Activated CD8-positive, alpha-beta memory T cell treated with anti-CD3 and anti-CD28 coated beads for 48 hours (primary cell): ENCODE results near the gene SLC33A1.
"Not testable (repeated sequence)": the region's sequence is repeated elsewhere in the genome, so short reads cannot be mapped to it uniquely, and the experiment has no call there.

Experiments used
- DNase-seq, 3 experiments: peaks; one replicate each; pipeline ENCODE4 v3.0.0-alpha.2; 2020; ENCODE audit warnings: low read depth in 2 of 3, low spot score in 2 of 3

SLC33A1 gene

DNA sequence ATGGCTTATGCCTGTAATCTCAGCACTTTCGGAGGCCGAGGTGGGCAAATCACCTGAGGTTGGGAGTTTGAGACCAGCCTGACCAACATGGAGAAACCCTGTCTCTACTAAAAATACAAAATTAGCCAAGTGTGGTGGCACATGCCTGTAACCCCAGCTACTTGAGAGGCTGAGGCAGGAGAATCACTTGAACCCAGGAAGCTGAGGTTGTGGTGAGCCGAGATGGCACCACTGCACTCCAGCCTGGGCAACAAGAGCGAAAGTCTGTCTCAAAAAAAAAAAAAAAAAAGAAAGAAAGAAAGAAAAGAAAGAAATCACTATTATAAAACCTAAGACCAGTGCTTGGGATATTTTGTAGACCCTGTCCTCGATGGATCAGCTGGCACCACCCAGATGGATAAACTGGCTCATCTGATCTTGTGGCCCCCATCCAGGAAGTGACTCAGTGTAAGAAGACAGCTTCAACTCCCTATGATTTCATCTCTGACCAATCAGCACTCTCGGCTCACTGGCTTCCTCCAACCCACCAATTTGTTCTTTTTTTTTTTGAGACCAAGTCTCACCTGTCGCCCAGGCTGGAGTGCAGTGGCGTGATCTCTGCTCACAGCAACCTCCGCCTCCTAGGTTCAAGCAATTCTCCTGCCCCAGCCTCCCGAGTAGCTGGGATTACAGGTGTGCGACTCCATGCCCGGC lies 8.2 kb upstream of the SLC33A1 start:
- peak in 1 of 3 experiments; percentile 18 for DNase-seq

DNA sequence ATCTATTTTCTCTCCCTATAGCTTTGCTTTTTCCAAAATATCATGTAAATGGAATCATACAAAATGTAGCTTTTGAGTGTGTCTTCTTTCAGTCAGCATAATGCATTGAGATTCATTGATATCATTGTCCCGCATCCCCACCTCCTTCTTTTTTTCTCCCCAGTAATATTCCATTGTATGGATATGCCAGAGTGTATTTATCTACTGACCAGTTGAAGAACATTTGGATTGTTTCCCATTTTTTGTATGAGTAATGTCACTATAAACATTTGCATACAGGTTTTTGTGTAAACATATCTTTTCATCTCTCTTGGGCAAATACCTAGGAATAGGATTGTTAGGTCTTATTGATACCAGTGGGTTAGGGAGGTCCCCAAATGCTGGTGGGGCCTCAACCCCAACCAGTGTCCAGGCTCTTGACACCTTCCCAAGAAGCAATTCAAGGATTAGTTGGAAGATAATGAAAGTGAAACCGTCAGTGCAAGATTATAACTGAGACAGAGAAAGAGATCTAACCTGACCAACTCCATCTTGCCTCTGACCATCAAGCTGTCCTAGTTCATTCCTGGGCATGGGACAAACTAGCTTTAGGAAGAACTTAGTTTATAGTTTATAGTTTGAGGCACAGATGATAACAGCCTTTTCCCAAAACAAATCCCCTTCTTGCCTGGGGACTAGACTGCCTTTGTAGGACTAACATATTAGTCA lies 7.4 kb upstream of the SLC33A1 start:
- DNase-seq, result no peak

DNA sequence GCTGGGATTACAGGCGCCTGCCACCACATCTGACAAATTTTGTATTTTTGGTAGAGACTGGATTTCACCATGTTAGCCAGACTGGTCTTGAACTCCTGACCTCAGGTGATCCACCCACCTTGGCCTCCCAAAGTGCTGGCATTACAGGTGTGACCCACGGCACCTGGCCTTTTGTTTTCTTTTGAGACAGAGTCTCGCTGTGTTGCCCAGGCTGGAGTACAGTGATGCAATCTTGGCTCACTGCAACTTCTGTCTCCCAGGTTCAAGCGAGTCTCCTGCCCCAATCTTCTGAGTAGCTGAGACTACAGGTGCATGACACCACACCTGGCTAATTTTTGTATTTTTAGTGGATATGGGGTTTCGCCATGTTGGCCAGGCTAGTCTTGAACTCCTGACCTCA lies 6.2 kb upstream of the SLC33A1 start:
- not testable (repeated sequence) for DNase-seq

DNA sequence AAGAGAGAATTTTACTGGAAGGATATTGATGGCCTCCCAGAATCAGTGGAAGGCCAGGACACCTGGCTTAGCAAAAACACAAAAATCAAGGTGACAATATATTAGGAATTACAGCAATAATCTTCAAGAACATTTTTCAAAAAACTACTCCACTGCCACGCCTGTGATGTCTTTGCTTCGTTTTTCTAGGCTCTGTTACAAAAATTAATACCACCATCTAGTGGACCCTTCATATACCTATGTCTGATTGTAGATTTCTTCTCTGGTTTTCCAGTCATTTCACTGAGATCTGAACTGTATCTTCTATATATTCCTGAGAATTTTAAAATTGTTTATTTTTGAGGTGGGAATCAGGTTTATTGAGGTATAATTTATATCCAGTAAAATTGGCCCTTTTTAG lies 5.6 kb upstream of the SLC33A1 start:
- no peak for DNase-seq

DNA sequence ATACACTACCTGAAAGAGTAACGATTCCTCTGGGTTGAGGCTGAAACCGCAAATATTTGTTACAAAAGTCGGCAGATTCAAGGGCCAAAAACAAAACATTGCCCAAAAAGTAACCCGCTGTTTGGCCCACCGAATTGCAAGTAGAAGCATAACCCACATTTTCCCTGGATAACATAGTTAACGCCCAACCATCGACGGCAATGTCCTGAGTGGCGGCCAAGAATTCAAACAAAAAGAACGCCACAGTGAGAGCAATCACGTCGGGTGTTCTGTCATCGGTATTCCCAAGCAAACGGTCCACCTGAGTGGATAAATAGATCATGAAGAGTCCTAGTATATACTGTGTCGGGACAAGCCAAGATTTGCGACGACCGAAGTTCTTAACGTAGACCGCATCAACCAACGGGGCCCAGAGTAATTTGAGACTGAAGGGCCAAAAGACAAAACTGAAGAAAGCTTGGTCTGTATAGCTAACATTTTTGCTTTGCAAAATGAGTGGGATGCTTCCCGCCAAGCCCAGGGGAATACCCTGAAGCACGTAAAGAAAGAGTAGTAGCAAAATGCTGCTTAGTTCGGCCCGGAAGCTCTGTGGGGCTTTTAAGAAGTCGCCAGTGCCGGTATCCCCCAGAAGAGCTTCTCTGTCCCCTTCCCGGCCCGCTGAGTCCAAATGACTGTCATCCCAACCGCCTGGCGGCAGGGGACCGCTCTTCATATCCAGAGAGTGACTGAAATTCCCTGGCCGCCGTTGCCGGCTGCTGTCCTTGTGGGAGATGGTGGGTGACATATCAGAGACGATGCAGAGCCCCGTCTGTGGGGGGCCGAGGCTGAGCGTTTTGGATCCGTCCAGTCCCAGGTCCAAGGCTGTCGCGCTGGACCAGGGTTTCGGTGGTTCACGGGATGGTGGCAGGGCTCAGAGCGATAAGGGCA lies 750 bp downstream of the SLC33A1 start:
- DNase-seq, result no peak

DNA sequence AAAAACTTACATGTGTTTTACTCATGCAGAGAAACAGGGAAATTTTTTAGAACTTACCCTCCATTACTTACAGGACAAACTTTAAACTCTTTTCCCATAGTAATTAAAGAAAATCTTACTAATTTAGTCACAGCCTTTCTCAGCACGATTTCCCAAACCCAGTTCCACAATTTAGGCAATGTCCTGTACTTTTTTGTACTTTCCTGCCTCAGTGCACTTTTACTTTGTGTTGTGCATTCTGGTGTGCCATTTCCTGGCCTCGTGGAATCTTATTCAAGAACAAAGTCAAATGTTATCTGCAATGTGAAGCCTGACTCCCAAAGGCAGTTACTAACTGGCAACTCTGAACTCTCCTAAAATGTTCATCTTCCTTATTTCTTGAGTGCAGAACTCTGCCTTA lies 1.9 kb downstream of the SLC33A1 start:
- no peak for DNase-seq

DNA sequence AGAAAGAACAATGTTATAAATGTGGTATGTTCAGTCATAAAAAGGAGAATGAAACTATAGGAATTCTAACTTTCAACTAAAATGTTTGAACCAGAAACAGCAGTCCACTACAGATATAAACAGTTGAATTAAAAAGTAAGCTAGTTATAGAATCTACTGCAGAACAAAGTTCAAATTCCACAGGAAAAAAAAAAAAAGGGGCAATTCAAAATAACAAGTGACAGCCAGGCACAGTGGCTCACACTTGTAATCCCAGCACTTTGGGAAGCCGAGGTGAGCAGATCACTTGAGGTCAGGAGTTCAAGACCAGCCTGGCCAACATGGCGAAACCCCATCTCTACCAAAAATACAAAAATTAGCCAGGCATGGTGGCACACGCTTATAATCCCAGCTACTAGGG lies 4.8 kb downstream of the SLC33A1 start:
- DNase-seq, result not testable (repeated sequence)

DNA sequence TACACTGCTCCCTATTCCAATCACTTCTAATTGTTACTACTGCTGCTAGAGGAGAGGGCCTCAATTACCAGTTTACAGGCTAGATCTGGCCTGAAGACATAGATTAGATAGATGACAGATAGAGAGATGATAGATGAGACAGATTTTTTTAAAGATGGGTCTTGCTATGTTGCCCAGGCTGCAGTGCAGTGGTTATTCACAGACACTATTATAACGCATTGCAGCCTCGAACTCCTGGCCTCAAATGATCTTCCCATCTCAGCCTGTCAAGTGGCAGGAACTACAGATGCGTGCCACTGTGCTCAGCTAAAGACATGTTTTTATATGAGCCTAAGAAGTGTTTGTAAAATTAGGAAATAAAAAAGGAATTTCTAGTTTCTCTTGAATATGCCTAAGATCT lies 6.2 kb downstream of the SLC33A1 start:
- DNase-seq, result no peak

DNA sequence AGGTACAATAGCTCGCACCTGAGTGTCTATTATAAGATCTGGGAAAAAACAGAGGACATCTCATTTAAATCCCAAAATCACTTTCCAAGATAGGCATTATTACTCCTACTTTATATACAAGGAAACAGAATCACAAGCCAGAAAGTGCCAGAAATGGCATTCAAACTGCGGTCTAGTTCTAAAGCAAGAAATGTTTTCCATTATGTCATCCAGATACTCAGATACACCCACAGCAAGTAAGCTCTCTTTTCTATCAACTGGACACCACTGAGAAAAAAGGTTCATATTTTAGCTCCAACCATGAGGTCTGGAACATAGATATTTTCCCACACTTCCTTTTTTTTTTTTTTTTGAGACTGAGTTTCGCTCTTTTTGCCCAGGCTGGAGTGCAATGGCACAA lies 8.1 kb downstream of the SLC33A1 start:
- no peak for DNase-seq

DNA sequence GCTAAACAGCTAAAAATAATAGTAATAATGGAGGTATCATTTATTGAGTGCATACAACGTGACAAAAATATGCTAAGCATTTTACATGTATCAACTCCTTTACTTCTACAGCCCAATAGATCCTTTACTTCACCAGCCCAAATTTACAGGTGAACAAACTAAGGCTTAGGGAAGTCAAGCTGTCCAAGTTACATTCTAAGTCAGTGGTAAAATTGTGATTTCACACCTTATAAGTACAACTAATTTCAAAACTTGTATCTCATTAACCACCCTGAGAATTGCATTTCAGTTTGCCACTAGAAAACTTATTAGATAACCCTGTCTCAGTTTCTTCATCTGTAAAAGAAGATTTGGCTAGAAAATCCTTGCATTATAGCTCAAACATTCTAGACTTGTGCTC lies 10.7 kb downstream of the SLC33A1 start:
- DNase-seq, result no peak

DNA sequence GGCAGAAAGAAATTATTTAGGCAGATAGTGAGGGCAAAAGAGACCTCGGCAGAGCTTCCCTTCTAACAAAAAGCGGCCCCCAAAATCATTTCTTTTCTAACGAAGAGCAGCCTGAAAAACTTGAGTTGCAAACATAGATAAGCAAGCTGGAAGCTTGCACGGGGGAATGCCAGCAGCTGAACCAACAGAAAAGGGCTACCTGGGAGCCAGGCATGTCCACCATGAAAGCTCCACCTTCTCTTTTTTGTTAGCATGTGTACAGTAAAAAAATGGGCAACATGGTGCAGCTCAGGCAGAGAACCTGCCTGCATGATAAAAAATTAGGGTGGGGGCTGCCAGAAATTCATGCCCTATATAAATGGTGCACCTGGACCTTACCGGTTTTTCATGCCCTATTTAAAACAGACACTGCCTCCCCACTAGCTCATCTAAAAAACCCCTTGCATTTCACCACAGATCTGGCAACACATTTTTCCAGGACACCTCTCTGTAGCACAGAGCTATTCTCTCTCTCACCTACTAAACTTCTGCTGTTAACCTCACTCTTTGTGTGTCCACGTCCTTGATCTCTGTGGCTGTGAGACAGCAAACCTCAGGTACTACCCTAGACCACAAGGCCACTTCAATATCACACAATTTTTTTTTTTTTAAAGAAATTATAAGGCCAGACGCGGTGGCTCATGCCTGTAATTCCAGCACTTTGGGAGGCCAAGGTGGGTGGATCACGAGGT lies 18.7 kb downstream of the SLC33A1 start:
- no peak for DNase-seq

DNA sequence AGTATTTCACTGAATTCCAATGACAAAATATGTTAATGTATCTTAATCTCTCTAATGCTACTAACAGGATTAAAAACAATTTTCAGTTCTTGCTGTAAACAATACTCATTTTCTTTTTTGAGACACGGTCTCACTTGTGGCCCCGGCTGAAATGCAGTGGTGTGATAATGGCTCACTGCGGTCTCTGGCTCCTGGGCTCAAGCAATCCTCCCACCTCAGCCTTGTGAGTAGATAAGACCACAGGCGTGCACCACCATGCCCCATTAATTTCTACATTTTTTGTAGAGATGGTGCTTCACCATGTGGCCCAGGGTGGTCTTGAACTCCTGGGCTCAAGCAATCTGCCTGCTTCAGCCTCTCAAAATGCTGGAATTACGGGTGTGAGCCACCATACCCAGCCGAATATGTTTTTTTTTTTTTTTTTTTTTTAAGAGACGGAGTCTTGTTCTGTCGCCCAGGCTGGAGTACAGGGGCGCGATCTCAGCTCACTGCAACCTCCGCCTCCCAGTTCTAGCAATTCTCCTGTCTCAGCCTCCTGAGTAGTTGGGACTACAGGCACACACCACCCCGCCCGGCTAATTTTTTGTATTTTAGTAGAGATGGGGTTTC lies 25.6 kb downstream of the SLC33A1 start:
- DNase-seq, result not testable (repeated sequence)

DNA sequence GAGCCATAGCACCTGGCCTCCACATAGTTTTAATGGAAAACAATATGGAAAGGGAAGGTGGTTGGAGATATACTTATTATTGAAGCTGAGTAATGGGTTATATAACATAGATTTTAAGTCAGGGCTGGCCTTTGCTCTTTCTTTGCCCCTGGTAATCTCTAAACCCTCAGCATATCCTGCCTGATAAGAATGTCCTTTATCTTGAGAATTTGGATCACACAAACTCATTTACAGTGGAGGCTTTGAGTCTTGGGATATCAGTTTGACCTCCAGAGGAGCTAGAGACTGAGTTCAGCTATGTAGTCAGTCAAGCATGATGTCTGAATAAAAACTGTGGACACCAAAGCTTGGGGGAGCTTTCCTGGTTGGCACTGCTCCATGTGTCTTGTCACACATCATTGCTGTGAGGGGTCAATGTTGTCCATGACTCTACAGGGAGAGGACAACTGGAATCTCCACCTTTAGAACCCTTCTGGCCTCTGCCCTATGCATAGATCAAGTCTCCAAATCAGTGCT lies 39.1 kb downstream of the SLC33A1 start:
- DNase-seq, result no peak

DNA sequence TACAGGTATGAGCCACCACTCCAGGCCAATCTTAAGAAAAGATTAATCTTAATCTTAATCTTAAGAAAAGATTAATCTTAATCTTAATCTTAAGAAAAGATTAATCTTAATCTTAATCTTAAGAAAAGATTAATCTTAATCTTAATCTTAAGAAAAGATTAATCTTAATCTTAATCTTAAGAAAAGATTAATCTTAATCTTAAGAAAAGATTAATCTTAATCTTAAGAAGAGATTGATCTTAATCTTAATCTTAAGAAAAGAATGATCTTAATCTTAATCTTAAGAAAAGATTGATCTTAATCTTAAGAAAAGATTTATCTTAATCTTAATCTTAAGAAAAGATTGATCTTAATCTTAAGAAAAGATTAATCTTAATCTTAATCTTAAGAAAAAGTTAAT lies 41.0 kb downstream of the SLC33A1 start:
- DNase-seq, result not testable (repeated sequence)

DNA sequence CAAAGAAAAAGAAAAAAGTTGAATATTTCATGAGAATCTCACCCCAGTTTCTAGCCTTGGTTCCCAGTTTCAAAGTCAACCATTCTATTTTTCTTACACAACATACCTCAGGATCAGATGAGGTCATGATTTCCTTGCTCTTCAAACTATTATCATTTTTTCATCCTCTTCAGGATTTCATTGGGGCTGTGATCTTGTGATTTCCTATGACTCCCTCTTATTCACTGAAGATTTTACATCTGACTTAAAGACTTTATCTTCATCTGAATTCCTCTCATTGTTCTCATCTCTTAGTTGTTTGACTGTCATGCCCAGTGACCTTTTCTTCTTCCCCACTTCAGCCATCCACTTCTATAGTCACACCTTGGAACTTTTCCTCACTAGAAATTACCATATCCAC lies 45.0 kb downstream of the SLC33A1 start:
- DNase-seq, result no peak

DNA sequence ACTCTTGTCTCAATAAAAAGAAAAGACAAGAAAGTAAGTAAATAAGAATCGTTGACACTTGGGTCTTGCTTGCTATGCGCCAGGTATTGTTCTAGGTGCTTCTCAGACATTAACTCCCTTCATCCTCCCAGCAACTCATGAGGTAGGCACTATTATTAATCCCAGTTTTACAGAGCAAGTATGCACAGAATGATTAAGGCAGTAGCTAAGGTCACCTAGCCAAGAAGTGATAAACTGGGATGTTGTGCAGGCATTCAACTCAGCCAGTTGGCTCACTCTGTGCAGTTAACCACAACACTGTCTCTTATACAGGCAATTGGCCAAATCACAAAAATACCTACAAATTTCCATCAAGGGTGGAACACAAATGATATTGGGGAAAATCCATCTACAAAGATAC lies 46.4 kb downstream of the SLC33A1 start:
- no peak for DNase-seq

DNA sequence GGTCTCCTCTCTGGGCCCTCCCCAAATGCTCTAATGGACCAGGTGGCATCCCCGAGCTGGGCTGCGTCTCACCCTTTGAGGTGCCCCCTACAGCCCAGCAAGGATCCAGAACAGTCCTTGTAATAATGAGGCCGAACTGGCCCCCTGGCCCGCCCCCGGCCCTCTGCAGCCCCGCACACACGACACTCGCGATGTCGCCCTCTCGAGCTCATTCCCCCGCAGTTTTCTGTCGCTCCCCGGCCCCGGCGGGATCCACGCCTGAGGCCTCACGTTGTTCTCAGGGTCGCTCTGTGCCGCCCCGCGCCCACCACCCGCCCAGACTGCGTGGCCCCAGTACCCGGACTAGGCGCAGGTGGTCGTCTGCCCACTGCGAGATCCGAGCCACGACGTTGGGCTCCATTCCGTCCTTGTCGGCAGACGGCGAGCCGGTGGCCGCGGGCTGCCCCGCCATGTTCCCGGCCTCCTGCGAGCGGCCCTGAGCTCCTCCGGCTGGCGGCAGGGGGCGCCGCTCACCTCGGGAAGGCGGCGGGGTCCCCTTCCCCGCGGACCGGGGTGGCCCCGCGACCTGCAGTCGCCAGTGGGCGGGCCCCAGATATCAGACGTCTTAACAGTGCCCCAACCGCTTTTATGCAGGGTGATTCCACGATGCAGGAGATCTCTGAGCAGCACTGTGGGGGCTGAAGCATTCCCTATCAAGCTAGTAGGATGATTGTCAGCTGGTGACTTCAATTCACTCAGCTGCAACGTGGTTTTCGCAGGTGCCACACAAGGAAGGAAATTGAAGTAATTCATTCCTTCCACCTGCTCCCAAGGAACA lies 48.2 kb downstream of the SLC33A1 start, which contains the start of gene C3orf33:
TSS of gene C3orf33 (minus strand) at position 477 of the 817 bp plus-strand sequence. CDS start at position 451, 26 bp downstream.
- DNase-seq, result peak; percentile 46 to 60 (median 51)

DNA sequence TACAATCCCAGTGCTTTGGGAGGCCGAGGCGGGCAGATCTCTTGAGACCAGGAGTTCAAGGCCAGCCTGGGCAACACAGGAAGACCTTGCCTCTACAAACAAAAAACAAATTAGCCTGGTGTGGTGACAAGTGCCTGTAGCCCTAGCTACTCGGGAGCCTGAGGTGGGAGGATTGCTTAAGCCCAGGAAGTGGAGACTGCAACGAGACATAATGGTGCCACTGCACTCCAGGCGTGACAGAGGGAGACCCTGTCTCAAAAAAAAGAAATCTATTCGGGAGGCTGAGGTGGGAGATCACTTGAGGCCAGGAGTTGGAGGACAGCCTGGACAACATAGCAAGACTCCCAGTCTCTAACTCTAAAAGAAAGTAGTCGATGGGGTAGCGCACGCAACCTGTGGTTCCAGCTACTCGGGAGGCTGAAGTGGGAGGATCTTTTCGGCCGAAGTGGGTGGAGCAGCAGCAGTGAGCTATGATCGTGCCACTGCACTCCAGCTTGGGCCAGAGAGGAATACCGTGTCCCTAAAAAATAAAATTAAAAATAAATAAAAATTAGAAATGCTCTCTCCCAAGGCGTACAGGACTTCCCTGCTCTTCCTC lies 48.9 kb downstream of the SLC33A1 start:
- no peak for DNase-seq

DNA sequence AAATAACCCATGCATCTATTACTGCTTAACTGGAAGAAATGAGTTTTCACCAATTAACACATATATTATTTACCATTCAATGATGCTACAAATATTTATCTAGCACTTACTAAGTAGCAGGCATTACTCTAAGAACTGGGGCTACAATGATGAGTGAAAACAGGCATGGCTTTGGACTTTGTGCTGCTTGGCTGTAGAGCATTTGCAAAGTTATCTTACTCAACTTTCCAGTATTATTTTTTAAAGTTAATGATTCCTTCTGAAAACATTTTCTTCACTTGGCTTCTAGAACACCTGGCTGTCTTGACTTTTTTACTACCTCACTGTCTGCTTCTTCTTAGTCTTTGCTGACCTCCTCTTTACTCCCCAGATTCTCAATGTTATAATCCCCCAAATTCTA lies 49.9 kb downstream of the SLC33A1 start:
- DNase-seq, result no peak
